Activated CD8-positive, alpha-beta memory T cell treated with anti-CD3 and anti-CD28 coated beads, Interleukin-2, amount 10 ng/mL, durations not matched to agents 7 days and 5 days (primary cell): Measurements from ENCODE around the gene UTP14A. TPM values are rescaled to one million over a fixed set of nuclear protein-coding genes. Genes with fewer than 3 reads are reported as not detected.
"Not testable (repeated sequence)": the region's sequence is repeated elsewhere in the genome, so short reads cannot be mapped to it uniquely, and the experiment has no call there.

ENCODE experiments used
- ATAC-seq: fragments of 150-1000 bp; cut with Tn5 transposase; one replicate; pipeline ENCODE4 v1.10.0; 2021; ENCODE audit warnings: moderate library complexity
- CTCF ChIA-PET: fragments of 350-600 bp; sonication (Branson Sonifier 250); formaldehyde crosslinking; loops from one replicate; lab custom pipeline; 2021; ENCODE audit warnings: antibody characterized with exemption; lab: Charles Lee
- DNase-seq: peaks from one replicate; pipeline ENCODE4 v3.0.0-alpha.2; 2020
- H3K27ac Mint-ChIP-seq: one replicate; pipeline ENCODE4 v1.8.0; 2021; ENCODE audit warnings: mild to moderate bottlenecking, mixed read lengths
- H3K27me3 Mint-ChIP-seq: one replicate; pipeline ENCODE4 v1.8.0; 2021; ENCODE audit warnings: mixed read lengths
- H3K36me3 Mint-ChIP-seq: one replicate; pipeline ENCODE4 v1.8.0; 2021; ENCODE audit warnings: mild to moderate bottlenecking, mixed read lengths
- H3K4me1 Mint-ChIP-seq: one replicate; pipeline ENCODE4 v1.8.0; 2021; ENCODE audit warnings: mixed read lengths
- H3K4me3 Mint-ChIP-seq: one replicate; pipeline ENCODE4 v1.8.0; 2021; ENCODE audit warnings: mild to moderate bottlenecking, moderate library complexity, mixed read lengths
- H3K9me3 Mint-ChIP-seq: one replicate; pipeline ENCODE4 v1.8.0; 2022; ENCODE audit warnings: low read depth, mixed read lengths
- total RNA-seq, 2 experiments: library from RNA; stranded (reverse); gene quantifications; one replicate each; pipeline ENCODE4 v1.2.3, GENCODE V29; 2021

UTP14A gene, protein sequence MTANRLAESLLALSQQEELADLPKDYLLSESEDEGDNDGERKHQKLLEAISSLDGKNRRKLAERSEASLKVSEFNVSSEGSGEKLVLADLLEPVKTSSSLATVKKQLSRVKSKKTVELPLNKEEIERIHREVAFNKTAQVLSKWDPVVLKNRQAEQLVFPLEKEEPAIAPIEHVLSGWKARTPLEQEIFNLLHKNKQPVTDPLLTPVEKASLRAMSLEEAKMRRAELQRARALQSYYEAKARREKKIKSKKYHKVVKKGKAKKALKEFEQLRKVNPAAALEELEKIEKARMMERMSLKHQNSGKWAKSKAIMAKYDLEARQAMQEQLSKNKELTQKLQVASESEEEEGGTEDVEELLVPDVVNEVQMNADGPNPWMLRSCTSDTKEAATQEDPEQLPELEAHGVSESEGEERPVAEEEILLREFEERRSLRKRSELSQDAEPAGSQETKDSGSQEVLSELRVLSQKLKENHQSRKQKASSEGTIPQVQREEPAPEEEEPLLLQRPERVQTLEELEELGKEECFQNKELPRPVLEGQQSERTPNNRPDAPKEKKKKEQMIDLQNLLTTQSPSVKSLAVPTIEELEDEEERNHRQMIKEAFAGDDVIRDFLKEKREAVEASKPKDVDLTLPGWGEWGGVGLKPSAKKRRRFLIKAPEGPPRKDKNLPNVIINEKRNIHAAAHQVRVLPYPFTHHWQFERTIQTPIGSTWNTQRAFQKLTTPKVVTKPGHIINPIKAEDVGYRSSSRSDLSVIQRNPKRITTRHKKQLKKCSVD
- total RNA-seq: 10 to 100 TPM; 22.8 to 37.0 TPM

DNA sequence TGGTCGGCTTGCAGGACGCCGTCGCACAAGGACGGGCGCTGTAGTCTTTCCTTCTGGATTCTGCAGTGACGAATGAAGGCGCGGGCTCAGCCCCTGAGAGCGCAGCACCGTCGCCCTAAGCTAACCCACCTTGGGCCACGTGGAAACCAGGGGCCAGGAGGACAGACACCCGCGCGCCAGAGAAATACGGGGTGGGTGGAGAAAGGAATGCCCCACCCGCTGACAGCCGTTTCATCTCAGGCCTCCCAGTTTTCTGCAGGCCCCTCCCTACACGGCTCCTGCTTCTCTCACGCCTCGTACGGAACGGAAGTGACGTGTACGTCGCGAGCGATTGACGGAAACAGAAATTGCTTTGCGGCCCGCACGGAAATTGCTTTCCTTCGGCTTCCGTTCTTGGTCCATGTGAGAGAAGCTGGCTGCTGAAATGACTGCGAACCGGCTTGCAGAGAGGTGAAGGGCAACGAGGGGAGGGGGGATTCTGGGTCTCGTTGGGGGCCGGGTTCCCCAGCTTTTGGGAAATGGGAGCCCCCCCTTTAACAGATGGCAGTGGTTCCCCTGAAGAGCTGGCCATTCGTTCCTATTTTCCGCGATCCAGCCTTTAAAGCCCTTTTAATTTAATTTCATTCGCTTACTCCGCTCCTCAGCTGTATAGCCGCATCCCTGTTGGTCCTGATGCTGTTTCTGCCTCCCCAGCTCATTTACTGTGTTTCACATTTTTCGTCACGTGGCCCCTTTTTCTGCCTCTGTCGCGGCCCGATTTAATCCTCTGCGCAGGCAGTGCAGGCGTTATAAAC lies at the start of gene UTP14A:
Gene UTP14A (plus strand): TSS at position 378 of the 794 bp plus-strand sequence. CDS start 47 bp downstream, at position 425.
- CTCF ChIA-PET: interaction anchor here (0.7 to 2.2 kb wide), 7 partner anchors 20 to 304 kb away, joined by 3 to 10 read pairs (median 3); no protein-coding TSS in a partner anchor
- no peaks in the 10 kb centered on the region for H3K9me3 Mint-ChIP-seq
- ATAC-seq (peak; percentile 99), DNase-seq (peak; percentile 93)
- peak within 1 kb of the TSS; percentile 93 for H3K27ac Mint-ChIP-seq
- peak within 1 kb of the TSS; percentile 91 for H3K4me3 Mint-ChIP-seq
- H3K27me3 Mint-ChIP-seq: no peaks in the 10 kb centered on the region
- peaks cover 12% of the 10 kb centered on the region for H3K36me3 Mint-ChIP-seq
- peaks cover 28% of the 10 kb centered on the region for H3K4me1 Mint-ChIP-seq

DNA sequence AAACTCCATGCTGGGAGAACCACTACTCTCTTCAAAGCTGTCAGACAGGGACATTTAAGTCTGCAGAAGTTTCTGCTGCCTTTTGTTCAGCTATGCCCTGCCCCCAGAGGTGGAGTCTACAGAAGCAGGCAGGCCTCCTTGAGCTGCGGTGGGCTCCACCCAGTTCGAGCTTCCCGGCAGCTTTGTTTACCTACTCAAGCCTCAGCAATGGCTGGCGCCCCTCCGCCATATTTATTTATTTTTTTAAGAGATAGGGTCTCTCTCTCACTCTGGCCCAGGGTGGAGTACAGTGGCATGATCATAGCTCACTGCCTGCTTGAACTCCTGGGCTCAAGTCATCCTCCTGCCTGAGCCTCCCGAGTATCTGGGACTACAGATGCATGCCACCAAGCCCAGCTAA lies 46.8 kb upstream of the UTP14A start:
- H3K36me3 Mint-ChIP-seq, H3K27ac Mint-ChIP-seq, CTCF ChIA-PET, H3K9me3 Mint-ChIP-seq, ATAC-seq, H3K4me3 Mint-ChIP-seq, H3K27me3 Mint-ChIP-seq, DNase-seq, H3K4me1 Mint-ChIP-seq: not testable (repeated sequence)

DNA sequence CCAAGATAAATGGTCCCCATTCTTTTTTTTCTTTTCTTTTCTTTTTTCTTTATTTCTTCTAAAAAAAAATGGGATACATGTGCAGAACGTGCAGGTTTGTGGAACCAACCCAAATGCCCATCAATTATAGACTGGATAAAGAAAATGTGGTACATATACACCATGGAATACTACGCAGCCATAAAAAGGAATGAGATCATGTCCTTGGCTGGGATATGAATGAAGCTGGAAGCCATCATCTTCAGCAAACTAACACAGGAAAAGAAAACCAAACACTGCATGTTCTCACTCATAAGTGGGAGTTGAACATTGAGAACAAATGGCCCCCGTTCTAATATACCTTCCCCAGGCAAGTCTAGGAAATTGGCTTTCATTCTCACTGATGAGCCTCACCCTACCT lies 39.6 kb upstream of the UTP14A start:
- H3K9me3 Mint-ChIP-seq, H3K27me3 Mint-ChIP-seq, ATAC-seq, H3K4me1 Mint-ChIP-seq, H3K36me3 Mint-ChIP-seq, H3K27ac Mint-ChIP-seq, H3K4me3 Mint-ChIP-seq, CTCF ChIA-PET, DNase-seq: not testable (repeated sequence)

DNA sequence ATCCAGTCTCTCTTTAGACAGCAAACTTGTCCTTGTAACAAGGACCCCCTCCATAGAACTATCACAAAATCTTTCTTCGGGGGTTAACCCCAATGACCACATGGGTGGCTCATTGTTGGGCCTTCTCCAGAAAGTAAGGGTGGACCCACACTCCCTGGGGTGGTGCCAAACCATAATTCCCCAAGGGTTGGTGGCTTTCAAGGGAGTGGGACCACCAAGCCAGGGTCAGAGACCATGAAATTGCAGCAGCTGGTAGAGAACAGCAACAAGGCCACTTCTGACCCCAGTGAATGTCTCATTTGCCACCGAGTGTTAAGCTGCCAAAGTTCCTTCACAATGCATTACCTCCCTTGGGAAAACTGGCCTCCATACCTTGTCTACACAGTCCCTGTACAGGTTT lies 33.4 kb upstream of the UTP14A start:
- Mint-ChIP-seq H3K4me1 (no peaks in the 10 kb centered on the region), H3K36me3 (no peaks in the 10 kb centered on the region), H3K9me3 (no peaks in the 10 kb centered on the region), H3K27me3 (no peaks in the 10 kb centered on the region), H3K27ac (no peak overlapping the region), H3K4me3 (no peak overlapping the region)
- CTCF ChIA-PET: no interaction called here
- no peak for DNase-seq
- no peak for ATAC-seq

DNA sequence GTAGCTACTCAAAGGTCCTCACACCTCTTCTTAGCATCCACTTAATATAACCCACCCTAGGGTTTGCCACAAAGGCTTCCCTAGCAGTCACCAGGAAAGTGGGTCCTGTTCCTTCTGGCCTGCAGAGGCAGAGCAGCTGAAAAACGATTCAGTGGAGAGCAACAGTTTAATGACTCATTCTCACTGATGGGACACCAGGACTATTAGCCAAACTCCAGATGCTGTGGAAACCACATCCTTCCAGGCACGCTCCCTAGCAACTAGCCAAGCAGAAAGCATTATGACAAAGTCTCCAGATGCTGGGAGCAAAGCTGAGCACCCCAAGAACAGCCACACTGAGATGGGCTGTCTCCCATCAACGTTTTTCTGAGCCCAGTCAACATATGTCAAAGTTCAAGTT lies 30.3 kb upstream of the UTP14A start:
- CTCF ChIA-PET: no interaction called here
- no peak overlapping the region for H3K4me3 Mint-ChIP-seq
- no peaks in the 10 kb centered on the region for H3K36me3 Mint-ChIP-seq
- no peak overlapping the region for H3K27ac Mint-ChIP-seq
- DNase-seq (no peak), ATAC-seq (no peak)
- no peaks in the 10 kb centered on the region for H3K9me3 Mint-ChIP-seq
- H3K4me1 Mint-ChIP-seq: no peaks in the 10 kb centered on the region
- H3K27me3 Mint-ChIP-seq: no peaks in the 10 kb centered on the region

DNA sequence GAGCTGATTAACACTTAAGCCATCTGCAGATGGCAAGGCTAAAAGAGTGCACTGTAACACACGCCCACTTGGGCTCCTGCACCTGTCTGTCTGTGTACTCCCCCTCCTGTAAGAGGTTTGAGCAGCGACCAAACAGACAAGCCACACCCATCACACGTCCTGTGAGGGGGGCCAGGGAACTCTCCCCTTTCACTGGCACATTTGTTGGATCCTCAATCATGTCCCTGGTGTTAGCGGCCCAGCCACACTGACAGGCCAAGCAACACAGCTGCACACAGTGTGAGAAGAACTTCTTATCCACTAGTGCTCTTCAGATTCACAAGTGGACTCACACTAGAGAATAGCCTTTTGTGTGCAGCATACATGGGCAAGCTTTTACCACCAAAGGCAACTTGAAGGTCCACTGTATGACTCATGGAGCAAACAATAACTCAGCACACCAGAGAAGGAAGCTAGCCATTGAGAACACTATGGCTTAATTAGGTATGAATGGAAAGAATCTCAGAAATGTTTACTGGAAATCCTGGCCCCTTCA lies 29.1 kb upstream of the UTP14A start:
- no peaks in the 10 kb centered on the region for H3K9me3 Mint-ChIP-seq
- H3K27me3 Mint-ChIP-seq: no peaks in the 10 kb centered on the region
- CTCF ChIA-PET: no interaction called here
- H3K4me3 Mint-ChIP-seq: no peak overlapping the region
- ATAC-seq (no peak), DNase-seq (no peak)
- H3K36me3 Mint-ChIP-seq: no peaks in the 10 kb centered on the region
- H3K27ac Mint-ChIP-seq: no peak overlapping the region
- no peaks in the 10 kb centered on the region for H3K4me1 Mint-ChIP-seq

DNA sequence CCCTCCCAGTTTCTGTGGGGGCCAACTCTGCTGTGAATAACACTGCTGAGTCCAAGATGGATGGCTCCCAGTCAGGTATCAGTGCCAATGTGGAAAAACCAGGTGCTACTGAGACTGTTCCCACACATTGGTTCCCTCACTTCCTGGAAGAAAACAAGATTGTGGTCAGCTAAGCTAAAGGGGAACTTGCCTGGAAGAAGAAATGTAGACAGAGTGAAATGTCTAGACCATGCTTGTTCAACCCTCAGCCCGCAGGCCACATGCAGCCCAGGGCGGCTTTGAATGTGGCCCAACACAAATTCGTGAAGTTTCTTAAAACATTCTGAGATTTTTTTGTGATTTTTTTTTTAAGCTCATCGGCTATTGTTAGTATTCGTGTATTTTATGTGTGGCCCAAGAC lies 28.6 kb upstream of the UTP14A start:
- Mint-ChIP-seq H3K4me1 (no peaks in the 10 kb centered on the region), H3K9me3 (no peaks in the 10 kb centered on the region), H3K4me3 (no peak overlapping the region), H3K36me3 (no peaks in the 10 kb centered on the region), H3K27ac (no peak overlapping the region), H3K27me3 (peaks cover 4% of the 10 kb centered on the region)
- ATAC-seq: no peak
- CTCF ChIA-PET: no interaction called here
- no peak for DNase-seq

DNA sequence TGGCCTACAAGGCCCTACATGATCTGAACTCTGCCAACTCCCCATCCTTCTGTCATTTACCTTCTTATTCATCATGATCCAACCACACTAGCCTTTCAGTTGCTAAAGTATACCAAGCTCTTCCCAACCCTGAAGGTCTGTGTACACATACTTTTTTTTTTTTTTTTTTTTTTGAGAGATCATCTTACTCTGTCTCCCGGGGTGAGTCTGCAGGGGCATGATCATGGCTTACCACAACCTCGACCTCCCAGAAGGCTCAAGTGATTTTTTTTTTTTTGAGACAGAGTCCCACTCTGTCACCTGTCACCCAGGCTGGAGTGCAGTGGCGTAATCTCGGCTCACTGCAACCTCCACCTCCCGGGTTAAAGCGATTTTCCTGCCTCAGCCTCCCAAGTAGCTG lies 5.9 kb upstream of the UTP14A start:
- Mint-ChIP-seq H3K4me1 (peaks cover 6% of the 10 kb centered on the region), H3K4me3 (no peak overlapping the region), H3K9me3 (no peaks in the 10 kb centered on the region), H3K27me3 (no peaks in the 10 kb centered on the region), H3K36me3 (no peaks in the 10 kb centered on the region), H3K27ac (no peak overlapping the region)
- DNase-seq (no peak), ATAC-seq (no peak)
- CTCF ChIA-PET: no interaction called here

DNA sequence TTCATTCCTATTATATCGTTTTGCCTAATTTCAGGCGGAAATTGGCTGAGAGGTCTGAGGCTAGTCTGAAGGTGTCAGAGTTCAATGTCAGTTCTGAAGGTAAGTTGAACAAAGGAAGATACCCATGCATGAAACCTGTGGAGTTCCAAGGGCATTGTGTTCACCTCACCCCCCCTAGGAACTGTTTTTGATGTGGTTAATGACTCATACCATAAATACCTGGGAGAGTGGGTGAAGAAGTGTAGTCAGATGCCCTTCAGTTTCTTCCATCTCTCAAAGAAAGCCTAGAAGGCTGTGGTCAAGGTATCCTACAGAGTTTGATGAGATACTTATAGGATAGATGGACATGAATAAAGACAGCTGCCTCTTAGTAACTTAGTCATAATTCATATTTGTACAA lies 2.7 kb downstream of the UTP14A start:
- DNase-seq: no peak
- Mint-ChIP-seq H3K27me3 (no peaks in the 10 kb centered on the region), H3K4me1 (peaks cover 25% of the 10 kb centered on the region), H3K27ac (no peak overlapping the region), H3K36me3 (peaks cover 12% of the 10 kb centered on the region), H3K9me3 (no peaks in the 10 kb centered on the region), H3K4me3 (no peak overlapping the region)
- ATAC-seq: no peak
- CTCF ChIA-PET: interaction anchor here (1.4 kb wide), 1 partner anchor 182 kb away, joined by 3 read pairs; no protein-coding TSS in a partner anchor

DNA sequence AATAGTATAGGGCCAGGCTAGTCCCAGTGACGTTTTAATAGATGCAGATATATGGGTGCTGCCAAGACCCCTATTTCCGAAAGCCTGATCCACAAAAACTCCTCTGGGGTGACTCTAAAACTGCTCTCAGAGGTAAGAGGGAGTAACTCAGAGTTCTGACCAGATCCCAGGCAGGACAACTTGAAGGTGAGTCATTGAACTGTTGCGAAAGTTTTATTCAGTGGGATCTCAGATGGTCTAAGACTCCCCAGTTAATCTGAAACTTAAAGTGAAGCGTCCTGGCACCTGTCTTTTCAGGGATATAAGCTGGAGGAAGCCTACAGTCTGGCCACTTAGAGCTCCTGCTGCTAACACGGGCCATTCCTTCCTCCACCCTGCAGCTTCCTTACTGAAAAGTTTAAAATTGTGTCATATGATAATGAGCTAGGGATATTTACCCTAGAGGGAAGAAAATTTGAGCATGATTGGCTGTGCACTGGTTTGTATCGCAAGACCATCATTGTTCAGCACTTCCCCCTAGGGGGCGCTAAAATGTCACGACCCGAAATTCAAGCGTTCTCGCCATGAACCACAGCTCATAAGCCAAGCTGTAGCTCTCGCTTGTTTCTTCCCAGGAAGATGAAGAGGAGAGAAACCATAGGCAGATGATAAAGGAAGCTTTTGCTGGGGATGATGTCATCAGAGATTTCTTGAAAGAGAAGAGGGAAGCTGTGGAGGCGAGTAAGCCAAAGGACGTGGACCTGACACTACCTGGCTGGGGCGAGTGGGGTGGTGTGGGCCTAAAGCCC lies 19.5 kb downstream of the UTP14A start:
- DNase-seq (peak; percentile 79), ATAC-seq (peak; percentile 80)
- H3K27me3 Mint-ChIP-seq: no peaks in the 10 kb centered on the region
- H3K4me1 Mint-ChIP-seq: peaks cover 4% of the 10 kb centered on the region
- CTCF ChIA-PET: interaction anchor here (0.6 to 8.5 kb wide), 28 partner anchors 9 to 323 kb away, joined by 3 to 107 read pairs (median 4); partner anchors contain the start of gene UTP14A
- no peaks in the 10 kb centered on the region for H3K9me3 Mint-ChIP-seq
- H3K4me3 Mint-ChIP-seq: no peak overlapping the region
- H3K27ac Mint-ChIP-seq: peak overlapping the region; percentile 40
- H3K36me3 Mint-ChIP-seq: peaks cover 24% of the 10 kb centered on the region

DNA sequence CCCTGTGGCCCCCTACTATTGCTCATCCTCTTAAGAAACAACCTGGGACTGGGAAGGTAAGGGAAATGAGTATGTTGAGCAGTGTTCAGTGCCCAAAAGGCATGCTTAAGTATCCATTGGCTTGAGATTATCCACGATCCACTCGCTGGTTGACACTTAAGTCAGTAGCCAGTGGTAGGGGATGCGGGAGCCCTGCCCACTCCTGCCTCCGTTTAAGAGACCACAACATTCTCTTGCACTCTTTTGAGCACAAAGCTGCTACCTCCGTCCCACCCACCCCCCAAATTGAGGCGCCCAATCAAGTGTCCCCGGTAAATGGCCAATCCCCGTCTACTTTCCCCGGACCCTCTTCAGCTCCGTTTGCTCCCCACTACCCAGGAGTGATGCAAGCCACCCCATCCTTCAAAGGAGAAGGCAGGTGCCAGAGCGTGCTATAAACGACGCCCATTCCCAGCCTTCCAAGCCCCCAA lies 25.0 kb downstream of the UTP14A start:
- DNase-seq (no peak), ATAC-seq (peak; percentile 2)
- Mint-ChIP-seq H3K27ac (peak overlapping the region; percentile 93), H3K9me3 (no peaks in the 10 kb centered on the region), H3K36me3 (peaks cover 6% of the 10 kb centered on the region), H3K4me1 (peaks cover 5% of the 10 kb centered on the region), H3K4me3 (peak overlapping the region; percentile 78), H3K27me3 (peaks cover 19% of the 10 kb centered on the region)
- CTCF ChIA-PET: interaction anchor here (0.6 to 2.7 kb wide), 6 partner anchors 25 to 190 kb away, joined by 3 to 13 read pairs (median 3); partner anchors contain the start of gene UTP14A

DNA sequence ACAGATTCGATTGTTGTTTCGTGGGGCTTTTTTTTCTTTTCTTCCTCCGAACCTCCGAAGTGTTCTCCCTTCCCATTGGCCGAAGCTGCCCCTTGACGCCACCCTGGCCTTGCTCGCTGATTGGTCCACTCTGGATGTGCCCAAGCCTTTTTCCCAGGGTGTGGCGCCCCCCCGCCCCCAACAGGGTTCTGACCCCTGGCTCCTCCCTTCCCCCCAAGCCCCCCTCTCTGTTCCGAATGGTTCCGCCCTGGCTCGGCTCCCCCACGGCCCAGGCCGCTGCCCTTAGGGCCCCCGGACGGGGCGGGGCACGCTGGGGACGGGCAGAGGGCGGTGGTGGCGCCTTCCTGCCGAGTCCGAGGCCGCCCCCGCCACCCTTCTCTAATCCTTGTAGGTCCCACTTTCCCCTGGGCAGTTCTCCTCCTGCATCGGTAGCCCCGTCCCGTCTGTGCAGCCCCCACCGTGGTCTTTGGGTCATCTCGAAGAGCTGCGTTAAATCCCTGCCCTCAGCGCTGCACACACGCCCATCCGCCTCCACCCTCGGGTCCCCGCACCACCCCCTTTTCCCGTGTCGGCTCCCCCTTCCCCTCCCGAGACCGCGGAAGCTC lies 25.5 kb downstream of the UTP14A start:
- Mint-ChIP-seq H3K27ac (peak overlapping the region; percentile 93), H3K4me3 (peak overlapping the region; percentile 78), H3K9me3 (no peaks in the 10 kb centered on the region), H3K36me3 (peaks cover 4% of the 10 kb centered on the region), H3K27me3 (peaks cover 19% of the 10 kb centered on the region), H3K4me1 (peaks cover 5% of the 10 kb centered on the region)
- DNase-seq (peak; percentile 89), ATAC-seq (peak; percentile 73)
- CTCF ChIA-PET: interaction anchor here (0.6 to 2.7 kb wide), 5 partner anchors 25 to 189 kb away, joined by 3 to 13 read pairs (median 3); partner anchors contain the start of gene UTP14A
